GM21528 (cell line): ENCODE results near the gene RP2.

Experiments
- ATAC-seq: cut with Tn5 transposase; IDR thresholded peaks from one replicate; pipeline ENCODE4 v1.9.1; 2021; ENCODE audit warnings: mild to moderate bottlenecking, moderate library complexity; ENCODE audit not compliant: unreplicated experiment, low FRiP score

The RP2 gene

DNA sequence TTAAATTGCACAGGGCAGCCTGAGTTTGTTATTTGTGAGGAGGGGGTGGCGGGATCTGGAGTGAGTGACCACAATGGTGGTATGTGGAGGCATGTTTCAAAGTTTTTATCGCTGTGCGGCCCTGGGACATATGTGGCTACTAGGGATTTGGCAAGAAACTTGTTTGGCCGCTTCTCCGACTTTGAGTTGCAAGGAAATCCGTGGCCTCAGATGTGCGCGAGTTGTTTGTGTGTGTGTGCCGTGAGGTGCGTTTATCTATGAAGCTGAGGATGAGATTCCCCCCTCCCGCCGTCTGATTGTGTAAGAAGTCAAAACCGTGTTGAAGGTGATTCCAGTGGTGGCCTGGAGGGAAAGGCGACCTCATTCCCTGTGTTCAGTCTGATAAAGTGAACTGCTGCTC is 76.8 kb downstream of the RP2 start:
- ATAC-seq = no peak

DNA sequence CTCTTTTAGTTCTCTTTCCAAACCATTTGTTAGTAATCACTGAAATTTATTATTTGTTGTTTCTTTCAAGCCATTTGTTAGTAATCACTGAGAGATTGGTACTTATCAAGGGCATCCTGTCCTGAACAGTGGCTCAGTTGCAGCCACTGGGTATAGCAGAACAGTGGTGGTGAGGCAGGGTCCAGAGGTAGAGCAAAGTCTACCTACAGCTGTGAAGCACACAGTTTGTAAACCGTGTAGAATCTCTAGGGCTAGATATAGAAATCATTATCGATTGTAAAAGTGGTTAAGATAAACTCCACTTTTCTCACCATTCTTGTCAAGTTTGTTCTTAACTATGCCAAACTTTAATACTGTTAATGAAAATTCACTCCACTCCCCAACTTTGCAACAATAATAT is 79.4 kb downstream of the RP2 start:
- ATAC-seq = no peak

DNA sequence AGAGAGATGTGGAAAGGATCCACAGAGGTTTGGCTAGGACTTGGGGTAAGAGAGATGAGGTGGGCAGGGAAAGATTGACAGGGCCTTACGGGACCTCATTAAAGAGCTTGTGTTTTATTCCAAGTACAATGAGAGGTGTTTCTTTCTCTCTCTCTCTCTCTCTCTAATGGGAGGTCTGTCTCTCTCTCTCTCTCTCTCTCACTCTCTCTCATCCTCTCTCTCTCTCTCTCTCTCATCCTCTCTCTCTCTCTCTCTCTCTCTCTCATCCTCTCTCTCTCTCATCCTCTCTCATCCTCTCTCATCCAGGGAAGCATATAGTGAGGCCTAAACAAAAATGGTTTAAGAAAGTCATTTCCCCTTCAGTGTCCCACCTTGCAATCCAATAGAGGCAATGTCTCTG is 80.8 kb downstream of the RP2 start:
- no peak for ATAC-seq

DNA sequence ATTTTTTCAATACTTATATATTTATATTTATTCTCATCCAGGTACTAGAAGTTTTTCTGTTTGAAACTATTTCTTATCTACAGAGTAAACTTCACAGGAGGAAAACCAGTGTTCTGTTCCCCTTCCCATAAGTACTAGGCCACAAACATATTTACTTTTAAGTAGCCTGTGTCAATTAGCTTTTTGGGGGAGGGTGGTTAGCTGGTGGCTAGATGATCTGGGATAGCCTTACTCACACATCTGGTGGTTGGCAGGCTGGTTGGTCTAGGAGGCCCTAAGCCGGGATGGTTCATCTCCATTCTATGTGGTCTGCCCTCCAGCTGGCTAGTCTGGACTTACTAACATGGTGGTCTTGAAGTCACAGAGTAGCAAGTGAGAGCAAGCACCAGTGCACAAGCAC is 81.6 kb downstream of the RP2 start:
- no peak for ATAC-seq

DNA sequence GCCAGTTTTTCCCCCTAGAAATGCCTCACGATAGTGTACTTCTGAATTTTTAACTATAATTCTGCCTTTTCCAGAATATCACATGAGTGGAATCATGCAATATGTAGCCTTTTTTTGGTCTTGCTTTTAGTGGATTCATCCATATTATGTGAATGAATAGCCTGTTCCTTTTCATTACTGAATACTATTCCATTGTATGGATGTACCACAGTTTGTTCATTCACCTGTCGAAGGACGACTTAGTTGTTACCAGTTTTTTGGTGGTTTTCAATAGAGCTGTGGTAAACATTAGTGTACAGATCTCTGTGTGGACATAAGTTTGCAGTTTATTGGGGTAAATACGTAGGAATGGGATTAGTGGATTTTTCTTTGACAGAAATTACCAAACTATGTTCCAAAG is 83.4 kb downstream of the RP2 start:
- no peak for ATAC-seq

DNA sequence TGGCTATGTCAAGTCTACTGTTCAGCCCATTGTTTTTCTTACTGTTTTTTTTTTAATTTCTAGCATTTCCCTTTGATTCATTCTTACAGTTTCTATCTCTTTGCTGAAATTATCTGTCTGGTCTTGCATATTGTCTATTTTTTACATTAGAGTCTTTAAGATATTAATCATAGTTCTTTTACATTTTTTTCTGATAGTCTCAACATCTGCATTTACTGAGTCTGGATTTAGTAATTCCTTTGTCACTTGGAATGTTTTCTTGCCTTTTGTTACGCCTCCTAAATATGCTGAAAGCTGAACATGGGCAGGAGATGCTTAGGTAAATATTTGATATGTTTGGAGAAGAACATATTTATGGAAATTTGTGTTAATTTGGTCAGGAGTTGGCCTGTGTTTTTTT is 85.8 kb downstream of the RP2 start:
- ATAC-seq = no peak

DNA sequence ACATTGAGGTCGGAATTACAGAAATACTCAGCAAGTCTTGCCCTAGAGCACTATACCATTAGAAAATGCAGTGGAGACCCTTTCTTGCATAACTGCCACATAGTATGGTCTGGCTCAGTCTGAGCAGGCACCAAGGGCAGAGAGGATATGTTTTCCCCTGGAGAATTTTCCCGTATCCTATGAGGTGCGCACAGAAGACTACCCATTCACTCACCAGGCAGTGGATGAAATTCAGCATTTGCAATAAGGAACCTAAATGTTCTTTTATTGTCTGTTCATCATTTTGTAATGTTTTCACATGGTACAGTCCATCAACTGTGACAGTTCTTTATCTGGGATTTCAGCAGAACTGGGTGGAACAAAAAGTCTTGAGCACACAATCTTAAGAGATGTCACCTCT is 90.9 kb downstream of the RP2 start:
- no peak for ATAC-seq

DNA sequence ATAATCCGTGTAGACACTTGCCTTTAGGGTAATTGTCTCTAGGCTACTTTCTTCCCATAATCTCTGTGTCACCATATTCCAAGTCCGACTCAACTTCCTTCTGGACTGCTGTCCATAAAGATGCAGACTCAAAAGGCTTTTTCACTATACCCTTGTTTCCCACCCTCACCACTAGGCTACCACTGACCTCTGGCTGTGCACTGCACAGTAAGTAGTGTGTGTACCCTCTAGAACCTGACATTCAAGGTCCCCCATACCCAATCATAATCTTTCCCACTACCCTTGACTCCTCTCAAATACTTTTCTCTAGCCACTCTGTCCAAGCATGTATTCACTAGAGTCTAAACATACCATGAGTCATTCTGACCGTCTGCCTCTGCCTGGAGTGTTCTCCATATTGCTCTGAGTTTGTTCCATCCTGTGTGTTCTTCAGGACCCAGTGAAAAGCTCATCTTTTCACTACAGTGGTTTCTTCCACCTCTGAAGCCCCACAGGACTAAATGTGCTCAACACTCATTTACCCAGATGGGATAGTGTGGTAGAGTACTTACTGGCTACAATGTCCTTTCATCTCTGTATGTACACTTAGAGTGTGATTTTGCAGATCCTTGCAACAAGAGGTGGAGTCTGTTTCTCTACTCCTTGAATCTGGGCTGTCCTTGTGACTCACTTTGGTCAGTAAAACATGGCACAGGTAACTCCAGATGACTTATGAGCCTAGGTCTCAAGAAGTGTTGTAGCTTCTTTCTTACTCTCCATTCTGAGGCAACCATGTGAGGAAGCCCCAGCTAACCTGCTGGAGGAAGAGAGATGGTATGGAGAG is 92.8 kb downstream of the RP2 start:
- ATAC-seq = no peak
